Tibial artery (tissue), 4 donors: ENCODE results near the gene USP14.

Experiments
- DNase-seq, 2 donors: peaks; one replicate each; pipeline ENCODE4 v3.0.0-alpha.2; 2019
- H3K27ac ChIP-seq, 2 donors: fragments of 200-600 bp; sonication (generic) in 1 of 2; 1 replicate in 1 of 2; 2 replicates in 1 of 2; pipeline ENCODE4 v1.5.1; 2018 to 2019; ENCODE audit warnings: mild to moderate bottlenecking in 1 of 2
- H3K27me3 ChIP-seq, 2 donors: fragments of 200-600 bp; sonication (generic) in 1 of 2; one replicate each; pipeline versions ENCODE4 v1.5.1 to v1.6.0; 2016 to 2019
- H3K36me3 ChIP-seq, 3 donors: fragments of 200-600 bp; sonication (generic) in 2 of 3; one replicate each; pipeline ENCODE4 v1.5.1; 2016 to 2019; ENCODE audit warnings: mild to moderate bottlenecking in 2 of 3
- H3K4me1 ChIP-seq, 4 donors: fragments of 200-600 bp; sonication (generic) in 2 of 4; 1 replicate in 3 of 4; 2 replicates in 1 of 4; pipeline ENCODE4 v1.5.1; 2016 to 2019
- H3K4me3 ChIP-seq, 2 donors: fragments of 200-600 bp; sonication (generic) in 1 of 2; 1 replicate in 1 of 2; 2 replicates in 1 of 2; pipeline ENCODE4 v1.5.1; 2018 to 2019; ENCODE audit warnings: mild to moderate bottlenecking in 2 of 2
- H3K9me3 ChIP-seq, 3 donors: fragments of 200-600 bp; sonication (generic) in 1 of 3; one replicate each; pipeline ENCODE4 v1.5.1; 2016 to 2019
- intact Hi-C: fragments of 100-400 bp; cut with DNase I; formaldehyde crosslinking; loops from one replicate; pipeline ENCODE4 v1.15.0; 2023; ENCODE audit warnings: low total_unique reads
- TF ChIP-seq, protein P1 (sequence below), 2 experiments: fragments of 200-600 bp in 1 of 2; fragments of 450-650 bp in 1 of 2; IDR thresholded peaks; one replicate each; pipeline ENCODE4 v1.5.1; 2017 to 2019; ENCODE audit warnings: antibody characterized with exemption in 2 of 2, mild to moderate bottlenecking in 1 of 2, moderate library complexity in 1 of 2

Gene USP14

DNA sequence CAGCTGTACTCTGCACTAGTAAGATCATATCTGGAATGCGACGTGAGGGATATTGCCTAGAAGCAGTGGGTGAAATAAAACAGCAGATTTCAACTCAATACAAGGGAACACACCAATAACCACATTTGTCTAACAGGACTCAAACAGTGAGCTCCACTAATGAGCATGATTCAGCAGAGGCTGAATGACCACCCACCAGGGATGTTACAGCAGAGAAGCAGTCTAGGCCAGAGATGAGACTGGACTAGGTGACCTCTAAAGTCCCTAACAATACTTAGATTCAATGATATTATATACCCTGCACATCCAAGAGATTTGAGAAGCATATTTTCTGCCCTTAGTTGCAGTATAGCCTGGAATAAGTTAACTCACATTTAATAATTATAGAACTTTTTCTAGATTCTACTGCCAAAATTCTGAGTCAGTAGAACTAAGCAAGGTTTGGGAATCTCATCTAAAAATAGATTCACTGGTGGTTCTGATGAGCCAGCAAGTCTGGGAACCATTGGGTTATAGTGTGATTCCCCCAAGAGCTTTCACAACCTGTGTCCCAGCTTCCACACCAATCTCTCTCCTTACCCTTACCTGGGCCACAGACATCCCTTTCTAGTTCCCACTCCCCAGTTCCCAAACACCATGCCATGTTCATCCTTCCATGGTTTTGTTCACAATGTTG is 103.2 kb downstream of the USP14 start:
- intact Hi-C loops, result no loop called here
- H3K4me3 ChIP-seq, result no peak overlapping the region
- TF ChIP-seq, protein P1, sequence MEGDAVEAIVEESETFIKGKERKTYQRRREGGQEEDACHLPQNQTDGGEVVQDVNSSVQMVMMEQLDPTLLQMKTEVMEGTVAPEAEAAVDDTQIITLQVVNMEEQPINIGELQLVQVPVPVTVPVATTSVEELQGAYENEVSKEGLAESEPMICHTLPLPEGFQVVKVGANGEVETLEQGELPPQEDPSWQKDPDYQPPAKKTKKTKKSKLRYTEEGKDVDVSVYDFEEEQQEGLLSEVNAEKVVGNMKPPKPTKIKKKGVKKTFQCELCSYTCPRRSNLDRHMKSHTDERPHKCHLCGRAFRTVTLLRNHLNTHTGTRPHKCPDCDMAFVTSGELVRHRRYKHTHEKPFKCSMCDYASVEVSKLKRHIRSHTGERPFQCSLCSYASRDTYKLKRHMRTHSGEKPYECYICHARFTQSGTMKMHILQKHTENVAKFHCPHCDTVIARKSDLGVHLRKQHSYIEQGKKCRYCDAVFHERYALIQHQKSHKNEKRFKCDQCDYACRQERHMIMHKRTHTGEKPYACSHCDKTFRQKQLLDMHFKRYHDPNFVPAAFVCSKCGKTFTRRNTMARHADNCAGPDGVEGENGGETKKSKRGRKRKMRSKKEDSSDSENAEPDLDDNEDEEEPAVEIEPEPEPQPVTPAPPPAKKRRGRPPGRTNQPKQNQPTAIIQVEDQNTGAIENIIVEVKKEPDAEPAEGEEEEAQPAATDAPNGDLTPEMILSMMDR (IDR thresholded peaks at IDR 0.05), result no peak

More for the DNA sequence above, 103.2 kb downstream of the USP14 start:
- Histone ChIP-seq H3K36me3 (peaks cover 46 to 81% (median 49%) of the 10 kb centered on the region in 3 donors), H3K27ac (no peak overlapping the region), H3K4me1 (peaks cover 0 to 9% (median 4%) of the 10 kb centered on the region in 4 donors), H3K27me3 (no peaks in the 10 kb centered on the region), H3K9me3 (no peaks in the 10 kb centered on the region)
- no peak for DNase-seq
